ENCODE results near the gene STRIP2. TPM values are rescaled to one million over a fixed set of nuclear protein-coding genes. Genes with fewer than 3 reads are reported as not detected.

STRIP2 gene
- total RNA-seq, 1 experiment from 2014 or later, result 9.9 TPM

DNA sequence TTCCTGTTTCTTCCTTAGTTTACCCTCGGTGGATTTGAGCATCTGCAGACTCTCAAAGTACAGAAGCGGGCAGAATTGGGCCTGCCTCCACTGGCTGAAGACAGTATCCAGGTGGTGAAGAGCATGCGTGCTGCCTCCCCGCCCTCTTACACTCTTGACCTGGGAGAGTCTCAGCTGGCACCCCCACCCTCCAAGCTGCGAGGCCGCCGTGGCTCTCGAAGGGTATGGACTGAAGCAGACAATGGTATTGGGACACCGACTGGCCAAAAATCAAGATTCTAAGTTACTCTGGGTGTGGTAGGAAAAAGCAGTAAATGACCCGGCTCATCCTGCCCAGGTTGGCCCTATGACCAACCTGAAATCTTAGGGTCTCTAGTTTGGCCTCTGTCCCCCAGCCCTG, 22.2 kb downstream of the STRIP2 start:
- H2BK5ac ChIP-seq (ENCODE audit: insufficient read length, low read length), result no peak overlapping the region
- H3K4me2 ChIP-seq (ENCODE audit: insufficient read depth, insufficient read length, low read length), result no peak overlapping the region
- H3K9me3 ChIP-seq (ENCODE audit: control insufficient read depth, low read depth, low read length), result no peaks in the 10 kb centered on the region
- no peaks in the 10 kb centered on the region for H3K4me1 ChIP-seq (ENCODE audit: insufficient read depth, low read length)
- Mint-ChIP-seq H3K9me3 (no peaks in the 10 kb centered on the region), H3K36me3 (ENCODE audit: insufficient read depth in 1 of 3, low read depth in 3 of 3) (peaks cover 5 to 35% (median 32%) of the 10 kb centered on the region in 3 experiments; a peak in 6 of 7 replicates), H3K4me1 (no peaks in the 10 kb centered on the region), H3K27me3 (ENCODE audit: low read depth) (no peaks in the 10 kb centered on the region), H3K4me3 (no peak overlapping the region), H3K27ac (no peak overlapping the region)
- no peak overlapping the region for H3K56ac ChIP-seq (ENCODE audit: insufficient read length, low read depth, low read length)
- H4K8ac ChIP-seq (replicated peaks; ENCODE audit: insufficient read length, low read depth, low read length), result no peak overlapping the region
- WGBS (ENCODE audit: extremely low coverage, insufficient read length, low lambda C conversion rate), result no CpG with 5 or more reads among the region's 10 CpGs
- no peak overlapping the region for H3K18ac ChIP-seq (ENCODE audit: insufficient read length, low read depth, low read length)
- no peak for DNase-seq
- TF ChIP-seq, protein P1, sequence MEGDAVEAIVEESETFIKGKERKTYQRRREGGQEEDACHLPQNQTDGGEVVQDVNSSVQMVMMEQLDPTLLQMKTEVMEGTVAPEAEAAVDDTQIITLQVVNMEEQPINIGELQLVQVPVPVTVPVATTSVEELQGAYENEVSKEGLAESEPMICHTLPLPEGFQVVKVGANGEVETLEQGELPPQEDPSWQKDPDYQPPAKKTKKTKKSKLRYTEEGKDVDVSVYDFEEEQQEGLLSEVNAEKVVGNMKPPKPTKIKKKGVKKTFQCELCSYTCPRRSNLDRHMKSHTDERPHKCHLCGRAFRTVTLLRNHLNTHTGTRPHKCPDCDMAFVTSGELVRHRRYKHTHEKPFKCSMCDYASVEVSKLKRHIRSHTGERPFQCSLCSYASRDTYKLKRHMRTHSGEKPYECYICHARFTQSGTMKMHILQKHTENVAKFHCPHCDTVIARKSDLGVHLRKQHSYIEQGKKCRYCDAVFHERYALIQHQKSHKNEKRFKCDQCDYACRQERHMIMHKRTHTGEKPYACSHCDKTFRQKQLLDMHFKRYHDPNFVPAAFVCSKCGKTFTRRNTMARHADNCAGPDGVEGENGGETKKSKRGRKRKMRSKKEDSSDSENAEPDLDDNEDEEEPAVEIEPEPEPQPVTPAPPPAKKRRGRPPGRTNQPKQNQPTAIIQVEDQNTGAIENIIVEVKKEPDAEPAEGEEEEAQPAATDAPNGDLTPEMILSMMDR (conservative IDR thresholded peaks at IDR 0.05), result no peak
- H3K4ac ChIP-seq (ENCODE audit: low read depth, low read length), result no peak overlapping the region
- no peak overlapping the region for H3T11ph ChIP-seq (ENCODE audit: low read length)
- H3K79me2 ChIP-seq (ENCODE audit: insufficient read depth, low read length), result no peaks in the 10 kb centered on the region
- peaks cover 3% of the 10 kb centered on the region for H3K23me2 ChIP-seq (ENCODE audit: insufficient read length, low read depth, low read length, poor library complexity, severe bottlenecking)
- no peak overlapping the region for H4K5ac ChIP-seq (ENCODE audit: insufficient read length, low read depth, low read length)
- H4K20me1 ChIP-seq (ENCODE audit: control insufficient read depth, insufficient read depth, insufficient read length), result no peaks in the 10 kb centered on the region
- H2BK12ac ChIP-seq (ENCODE audit: insufficient read length, low read depth, low read length), result no peak overlapping the region
- H2AFZ ChIP-seq (ENCODE audit: low read length), result no peak overlapping the region
- no peaks in the 10 kb centered on the region for H3K27me3 ChIP-seq (ENCODE audit: insufficient read depth, low read length)
- H2BK120ac ChIP-seq (ENCODE audit: low read depth, low read length, poor library complexity, severe bottlenecking), result no peak overlapping the region
- H2BK20ac ChIP-seq (ENCODE audit: low read depth, low read length, poor library complexity, severe bottlenecking), result no peak overlapping the region
- H3K79me1 ChIP-seq (ENCODE audit: insufficient read depth, low read depth, low read length, poor library complexity, severe bottlenecking), result no peaks in the 10 kb centered on the region
- H2AK5ac ChIP-seq (ENCODE audit: insufficient read length, low read length), result no peak overlapping the region
- H3K14ac ChIP-seq (ENCODE audit: insufficient read depth, low read length), result no peak overlapping the region
- H2BK15ac ChIP-seq (ENCODE audit: low read depth, low read length), result no peak overlapping the region
- no peak overlapping the region for H3K23ac ChIP-seq (ENCODE audit: insufficient read length, low read depth, low read length)
- H3K27ac ChIP-seq (ENCODE audit: insufficient read length, low read depth, low read length), result no peak overlapping the region
- no peak overlapping the region for H4K91ac ChIP-seq (ENCODE audit: insufficient read length, low read depth, low read length)
- no peak overlapping the region for H3K9ac ChIP-seq (ENCODE audit: extremely low read depth, insufficient read length, low read length)
